ENCODE data around the gene RNF17. TPM values are rescaled to one million over a fixed set of nuclear protein-coding genes. Genes with fewer than 3 reads are reported as not detected.

RNF17 gene
- total RNA-seq, 1 experiment from 2014 or later: not detected

DNA sequence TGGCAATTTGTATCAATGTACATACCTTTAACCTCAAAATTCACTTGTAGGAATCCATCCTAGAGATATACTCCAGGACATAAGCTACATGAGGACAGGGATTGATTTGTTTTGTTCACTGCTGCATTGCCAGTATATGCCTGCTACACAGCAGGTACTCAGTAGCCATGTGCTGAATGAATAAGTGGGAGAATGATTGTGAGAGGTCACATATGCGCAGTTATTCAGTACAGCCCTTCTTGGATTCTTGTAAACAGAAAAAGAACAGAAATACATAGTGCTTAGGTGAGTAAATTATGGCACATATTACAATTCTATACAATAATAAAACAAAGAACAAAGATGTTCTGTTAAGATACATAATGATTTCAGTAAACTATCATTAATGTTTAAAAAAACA is 133.3 kb downstream of the RNF17 start:
- Histone ChIP-seq H3K27me3 (ENCODE audit: insufficient read depth, low read length) (no peaks in the 10 kb centered on the region), H4K20me1 (ENCODE audit: insufficient read depth) (no peaks in the 10 kb centered on the region), H3K4me2 (ENCODE audit: low read length) (no peak overlapping the region), H3K4me1 (ENCODE audit: control insufficient read depth in 1 of 2, insufficient read depth in 2 of 2, low read length in 2 of 2) (no peaks in the 10 kb centered on the region), H3K79me2 (ENCODE audit: insufficient read depth, low read length) (no peaks in the 10 kb centered on the region), H3K9me3 (ENCODE audit: control insufficient read depth in 1 of 2, insufficient read depth in 1 of 2, low read depth in 1 of 2, low read length in 2 of 2) (no peaks in the 10 kb centered on the region), H3K9ac (ENCODE audit: low read length) (no peak overlapping the region), H2AFZ (ENCODE audit: low read depth, low read length, poor library complexity, severe bottlenecking) (no peak overlapping the region), H3K27ac (ENCODE audit: low read depth, low read length) (no peak overlapping the region), H3K36me3 (ENCODE audit: control insufficient read depth in 1 of 2, insufficient read depth in 2 of 2, low read length in 2 of 2) (peaks cover 1 to 11% of the 10 kb centered on the region in 2 experiments; a peak in 2 of 4 replicates), H3K4me3 (replicated peaks in 1 of 2; ENCODE audit: low read depth in 1 of 2, low read length in 2 of 2) (no peak overlapping the region), H3K9me2 (ENCODE audit: insufficient read depth) (no peaks in the 10 kb centered on the region)
- ChIA-PET POLR2A (no interaction called here), CTCF (no interaction called here), RAD21 (ENCODE audit: low non-redundant PET in 1 of 2, low total read pairs in 2 of 2, uncharacterized antibody in 2 of 2, unreplicated experiment in 2 of 2) (no interaction called here)
- TF ChIP-seq EGR1 (IDR thresholded peaks at IDR 0.05; ENCODE audit: low read depth) (no peak), SRF (IDR thresholded peaks at IDR 0.05; ENCODE audit: low read depth) (no peak), JUND (IDR thresholded peaks at IDR 0.05) (no peak), YY1 (IDR thresholded peaks at IDR 0.05; ENCODE audit: extremely low read depth, insufficient replicate concordance, low read depth, low read length) (no peak), CEBPB (IDR thresholded peaks at IDR 0.05; ENCODE audit: low read depth) (no peak), ZFX (IDR thresholded peaks at IDR 0.05) (no peak), SIN3A (IDR thresholded peaks at IDR 0.05; ENCODE audit: low read depth) (no peak), EZH2phosphoT487 (IDR thresholded peaks at IDR 0.05; ENCODE audit: borderline replicate concordance) (no peak), FOSL1 (IDR thresholded peaks at IDR 0.05; ENCODE audit: low read depth) (no peak)
- TF ChIP-seq, protein P1, sequence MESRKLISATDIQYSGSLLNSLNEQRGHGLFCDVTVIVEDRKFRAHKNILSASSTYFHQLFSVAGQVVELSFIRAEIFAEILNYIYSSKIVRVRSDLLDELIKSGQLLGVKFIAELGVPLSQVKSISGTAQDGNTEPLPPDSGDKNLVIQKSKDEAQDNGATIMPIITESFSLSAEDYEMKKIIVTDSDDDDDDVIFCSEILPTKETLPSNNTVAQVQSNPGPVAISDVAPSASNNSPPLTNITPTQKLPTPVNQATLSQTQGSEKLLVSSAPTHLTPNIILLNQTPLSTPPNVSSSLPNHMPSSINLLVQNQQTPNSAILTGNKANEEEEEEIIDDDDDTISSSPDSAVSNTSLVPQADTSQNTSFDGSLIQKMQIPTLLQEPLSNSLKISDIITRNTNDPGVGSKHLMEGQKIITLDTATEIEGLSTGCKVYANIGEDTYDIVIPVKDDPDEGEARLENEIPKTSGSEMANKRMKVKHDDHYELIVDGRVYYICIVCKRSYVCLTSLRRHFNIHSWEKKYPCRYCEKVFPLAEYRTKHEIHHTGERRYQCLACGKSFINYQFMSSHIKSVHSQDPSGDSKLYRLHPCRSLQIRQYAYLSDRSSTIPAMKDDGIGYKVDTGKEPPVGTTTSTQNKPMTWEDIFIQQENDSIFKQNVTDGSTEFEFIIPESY (IDR thresholded peaks at IDR 0.05; ENCODE audit: extremely low read depth, insufficient replicate concordance, low read length): no peak
- no TSS peak for BruUV-seq (replicated peaks)
- intact Hi-C loops (cut with micrococcal nuclease): no loop called here
- DNase-seq (ENCODE audit: low read depth, low spot score): no peak
- ATAC-seq: no peak

DNA sequence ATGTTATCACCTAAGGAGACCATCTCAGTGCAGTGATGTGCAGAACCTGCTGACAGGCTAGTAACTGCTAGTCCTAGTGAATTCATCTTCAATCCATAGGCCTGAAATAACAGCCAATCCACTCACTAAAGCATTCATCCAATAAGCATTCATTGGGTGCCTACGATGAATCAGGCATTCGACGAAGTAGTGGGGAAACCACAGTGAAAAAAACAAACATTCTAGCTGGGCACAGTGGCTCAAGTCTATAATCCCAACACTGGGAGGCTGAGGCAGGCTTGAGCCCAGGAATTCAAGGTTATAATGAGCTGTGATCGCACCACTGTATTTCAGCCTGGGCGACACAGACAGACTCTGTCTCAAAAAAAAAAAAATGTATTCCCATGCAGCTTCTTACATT is 135.6 kb downstream of the RNF17 start:
- Histone ChIP-seq H3K9me2 (ENCODE audit: insufficient read depth) (no peaks in the 10 kb centered on the region), H3K36me3 (ENCODE audit: control insufficient read depth in 1 of 2, insufficient read depth in 2 of 2, low read length in 2 of 2) (peaks cover under 1 to 9% of the 10 kb centered on the region in 2 experiments; a peak in 2 of 4 replicates), H3K9ac (ENCODE audit: low read length) (no peak overlapping the region), H3K9me3 (ENCODE audit: control insufficient read depth in 1 of 2, insufficient read depth in 1 of 2, low read depth in 1 of 2, low read length in 2 of 2) (no peaks in the 10 kb centered on the region), H3K4me3 (replicated peaks in 1 of 2; ENCODE audit: low read depth in 1 of 2, low read length in 2 of 2) (no peak overlapping the region), H3K4me1 (ENCODE audit: control insufficient read depth in 1 of 2, insufficient read depth in 2 of 2, low read length in 2 of 2) (no peaks in the 10 kb centered on the region), H3K4me2 (ENCODE audit: low read length) (no peak overlapping the region), H3K27me3 (ENCODE audit: insufficient read depth, low read length) (no peaks in the 10 kb centered on the region), H4K20me1 (ENCODE audit: insufficient read depth) (no peaks in the 10 kb centered on the region), H3K79me2 (ENCODE audit: insufficient read depth, low read length) (no peaks in the 10 kb centered on the region; the same call in 1 of the 2 replicates), H3K27ac (ENCODE audit: low read depth, low read length) (no peak overlapping the region), H2AFZ (ENCODE audit: low read depth, low read length, poor library complexity, severe bottlenecking) (no peak overlapping the region)
- intact Hi-C loops (cut with micrococcal nuclease): no loop called here
- ChIA-PET CTCF (no interaction called here), RAD21 (ENCODE audit: low non-redundant PET in 1 of 2, low total read pairs in 2 of 2, uncharacterized antibody in 2 of 2, unreplicated experiment in 2 of 2) (no interaction called here), POLR2A (no interaction called here)
- BruUV-seq (replicated peaks): no TSS peak
- no peak for DNase-seq (ENCODE audit: low read depth, low spot score)
- ATAC-seq: no peak
- TF ChIP-seq POLR2AphosphoS5 (IDR thresholded peaks at IDR 0.05; ENCODE audit: low read depth, low read length) (no peak), SRF (IDR thresholded peaks at IDR 0.05; ENCODE audit: low read depth) (no peak), CEBPB (IDR thresholded peaks at IDR 0.05; ENCODE audit: low read depth) (no peak), JUND (IDR thresholded peaks at IDR 0.05) (no peak), EGR1 (IDR thresholded peaks at IDR 0.05; ENCODE audit: low read depth) (no peak), SIN3A (IDR thresholded peaks at IDR 0.05; ENCODE audit: low read depth) (no peak), ZFX (IDR thresholded peaks at IDR 0.05) (no peak)
- TF ChIP-seq, protein P2, sequence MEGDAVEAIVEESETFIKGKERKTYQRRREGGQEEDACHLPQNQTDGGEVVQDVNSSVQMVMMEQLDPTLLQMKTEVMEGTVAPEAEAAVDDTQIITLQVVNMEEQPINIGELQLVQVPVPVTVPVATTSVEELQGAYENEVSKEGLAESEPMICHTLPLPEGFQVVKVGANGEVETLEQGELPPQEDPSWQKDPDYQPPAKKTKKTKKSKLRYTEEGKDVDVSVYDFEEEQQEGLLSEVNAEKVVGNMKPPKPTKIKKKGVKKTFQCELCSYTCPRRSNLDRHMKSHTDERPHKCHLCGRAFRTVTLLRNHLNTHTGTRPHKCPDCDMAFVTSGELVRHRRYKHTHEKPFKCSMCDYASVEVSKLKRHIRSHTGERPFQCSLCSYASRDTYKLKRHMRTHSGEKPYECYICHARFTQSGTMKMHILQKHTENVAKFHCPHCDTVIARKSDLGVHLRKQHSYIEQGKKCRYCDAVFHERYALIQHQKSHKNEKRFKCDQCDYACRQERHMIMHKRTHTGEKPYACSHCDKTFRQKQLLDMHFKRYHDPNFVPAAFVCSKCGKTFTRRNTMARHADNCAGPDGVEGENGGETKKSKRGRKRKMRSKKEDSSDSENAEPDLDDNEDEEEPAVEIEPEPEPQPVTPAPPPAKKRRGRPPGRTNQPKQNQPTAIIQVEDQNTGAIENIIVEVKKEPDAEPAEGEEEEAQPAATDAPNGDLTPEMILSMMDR (IDR thresholded peaks at IDR 0.05 in 2 of 3, conservative IDR thresholded peaks at IDR 0.05 in 1 of 3; ENCODE audit: borderline replicate concordance in 1 of 3, insufficient read depth in 1 of 3, low read depth in 2 of 3, low read length in 2 of 3): no peak
- TF ChIP-seq, protein P3, sequence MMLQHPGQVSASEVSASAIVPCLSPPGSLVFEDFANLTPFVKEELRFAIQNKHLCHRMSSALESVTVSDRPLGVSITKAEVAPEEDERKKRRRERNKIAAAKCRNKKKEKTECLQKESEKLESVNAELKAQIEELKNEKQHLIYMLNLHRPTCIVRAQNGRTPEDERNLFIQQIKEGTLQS (IDR thresholded peaks at IDR 0.05): no peak
